HCT116 (cell line): ENCODE data around the gene ZBTB39. TPM values are rescaled to one million over a fixed set of nuclear protein-coding genes. Genes with fewer than 3 reads are reported as not detected.

ENCODE experiments used
- ATAC-seq: fragments of 200-7000 bp; cut with Tn5 transposase; 2 replicates; pipeline ENCODE4 v1.9.1; 2020; ENCODE audit warnings: mild to moderate bottlenecking, moderate library complexity
- BruUV-seq: library from RNA; stranded (reverse); fragments of 400-500 nt; replicated peaks from 2 replicates; lab custom pipeline; 2021; lab: Mats Ljungman, UMichigan
- CTCF ChIA-PET: fragments of 300-600 bp; sonication (Branson Sonifier 250); formaldehyde crosslinking; loops from one replicate; lab custom pipeline; 2021; ENCODE audit warnings: antibody characterized with exemption; lab: Charles Lee
- POLR2A ChIA-PET: fragments of 300-600, 350-600 bp; sonication (Branson Sonifier 250); formaldehyde crosslinking; loops from one replicate; lab custom pipeline; 2021; ENCODE audit warnings: antibody characterized with exemption; lab: Charles Lee
- RAD21 ChIA-PET, 2 experiments: fragments of 300-600 bp; sonication (Branson Sonifier 250); formaldehyde crosslinking; loops; one replicate each; lab custom pipeline; 2023; ENCODE audit warnings: low total read pairs in 2 of 2; ENCODE audit not compliant: uncharacterized antibody in 2 of 2, unreplicated experiment in 2 of 2, low non-redundant PET in 1 of 2; lab: Charles Lee
- DNase-seq: peaks from one replicate; pipeline ENCODE4 v3.0.0-alpha.2; 2010; ENCODE audit warnings: low read depth, low spot score
- H2AFZ ChIP-seq: fragments of 200-600 bp; shearing (Covaris generic), sonication (generic); 2 replicates; pipeline ENCODE4 v1.6.1; 2017; ENCODE audit warnings: low read depth, mixed run types, mixed read lengths, antibody characterized with exemption, low read length; ENCODE audit not compliant: poor library complexity, severe bottlenecking
- H3K27ac ChIP-seq: 2 replicates; pipeline ENCODE4 v1.5.1; 2012; ENCODE audit warnings: low read depth, low read length
- H3K27me3 ChIP-seq: fragments of 200-600 bp; sonication (generic); 2 replicates; pipeline ENCODE4 v1.6.1; 2016; ENCODE audit warnings: mixed run types, low read length, mixed read lengths; ENCODE audit not compliant: insufficient read depth
- H3K36me3 ChIP-seq, 2 experiments: fragments of 200-500 bp in 1 of 2; fragments of 200-600 bp in 1 of 2; sonication (Bioruptor generic) in 1 of 2; sonication (generic) in 1 of 2; 2 replicates each; pipeline versions ENCODE4 v1.5.1 to v1.6.1; 2014 to 2016; ENCODE audit warnings: low read length in 2 of 2, inconsistent platforms in 1 of 2, mixed read lengths in 1 of 2, mixed run types in 1 of 2; ENCODE audit not compliant: insufficient read depth in 2 of 2, control insufficient read depth in 1 of 2
- H3K4me1 ChIP-seq, 2 experiments: fragments of 200-600 bp in 1 of 2; sonication (generic) in 1 of 2; 2 replicates each; pipeline versions ENCODE4 v1.5.1 to v1.6.1; 2012 to 2017; ENCODE audit warnings: low read length in 2 of 2, inconsistent platforms in 1 of 2, mild to moderate bottlenecking in 1 of 2, mixed read lengths in 1 of 2, mixed run types in 1 of 2, moderate library complexity in 1 of 2; ENCODE audit not compliant: insufficient read depth in 2 of 2, control insufficient read depth in 1 of 2
- H3K4me2 ChIP-seq: fragments of 200-600 bp; sonication (generic); 2 replicates; pipeline ENCODE4 v1.6.1; 2017; ENCODE audit warnings: mixed run types, low read length, mixed read lengths
- H3K4me3 ChIP-seq, 2 experiments: fragments of 200-600 bp in 1 of 2; sonication (generic) in 1 of 2; replicated peaks in 1 of 2; 2 replicates each; pipeline ENCODE4 v1.5.1; 2011 to 2016; ENCODE audit warnings: low read length in 2 of 2, control low read depth in 1 of 2, low read depth in 1 of 2, mild to moderate bottlenecking in 1 of 2, mixed read lengths in 1 of 2, mixed run types in 1 of 2
- H3K79me2 ChIP-seq: fragments of 200-600 bp; sonication (generic); 2 replicates; pipeline ENCODE4 v1.6.1; 2017; ENCODE audit warnings: mild to moderate bottlenecking, mixed run types, low read length, moderate library complexity, mixed read lengths; ENCODE audit not compliant: insufficient read depth
- H3K9ac ChIP-seq: fragments of 200-600 bp; sonication (generic); 2 replicates; pipeline ENCODE4 v1.6.1; 2016; ENCODE audit warnings: low read length, mixed read lengths
- H3K9me2 ChIP-seq: fragments of 200-600 bp; sonication (generic), shearing (Covaris generic); 2 replicates; pipeline ENCODE4 v1.6.1; 2017; ENCODE audit warnings: mixed run types, mild to moderate bottlenecking, moderate library complexity; ENCODE audit not compliant: insufficient read depth
- H3K9me3 ChIP-seq, 2 experiments: fragments of 200-500 bp in 1 of 2; fragments of 200-600 bp in 1 of 2; sonication (Bioruptor generic) in 1 of 2; sonication (generic) in 1 of 2; 2 replicates each; pipeline ENCODE4 v1.6.1; 2014 to 2017; ENCODE audit warnings: low read length in 2 of 2, mixed read lengths in 2 of 2, inconsistent platforms in 1 of 2, low read depth in 1 of 2, mild to moderate bottlenecking in 1 of 2, mixed run types in 1 of 2, moderate library complexity in 1 of 2; ENCODE audit not compliant: control insufficient read depth in 1 of 2, insufficient read depth in 1 of 2
- H4K20me1 ChIP-seq: fragments of 200-600 bp; sonication (generic), shearing (Covaris generic); 2 replicates; pipeline ENCODE4 v1.6.1; 2017; ENCODE audit warnings: mixed run types, mild to moderate bottlenecking, moderate library complexity; ENCODE audit not compliant: insufficient read depth
- CBX3 ChIP-seq: IDR thresholded peaks from 2 replicates; pipeline ENCODE4 v1.6.1; 2012; ENCODE audit warnings: low read depth
- CEBPB ChIP-seq: IDR thresholded peaks from 2 replicates; pipeline ENCODE4 v1.6.1; 2012; ENCODE audit warnings: low read depth
- CTCF ChIP-seq, 3 experiments: fragments of 200-600 bp in 1 of 3; sonication (generic) in 1 of 3; IDR thresholded peaks in 2 of 3; conservative IDR thresholded peaks in 1 of 3; 2 replicates each; pipeline ENCODE4 v1.5.1; 2012 to 2017; ENCODE audit warnings: low read depth in 2 of 3, low read length in 2 of 3, antibody characterized with exemption in 1 of 3, borderline replicate concordance in 1 of 3, control low read depth in 1 of 3, mild to moderate bottlenecking in 1 of 3, mixed read lengths in 1 of 3, mixed run types in 1 of 3, moderate library complexity in 1 of 3; ENCODE audit not compliant: insufficient read depth in 1 of 3
- ELF1 ChIP-seq: IDR thresholded peaks from 2 replicates; pipeline ENCODE4 v1.6.1; 2012; ENCODE audit warnings: low read depth, borderline replicate concordance
- EZH2 ChIP-seq: fragments of 200-600 bp; sonication (generic); IDR thresholded peaks from 2 replicates; pipeline ENCODE4 v1.6.1; 2017; ENCODE audit warnings: antibody characterized with exemption, mixed run types
- EZH2phosphoT487 ChIP-seq: fragments of 200-600 bp; IDR thresholded peaks from 2 replicates; pipeline ENCODE4 v1.6.1; 2018; ENCODE audit warnings: antibody characterized with exemption, borderline replicate concordance
- JUND ChIP-seq: IDR thresholded peaks from 2 replicates; pipeline ENCODE4 v1.6.1; 2012
- POLR2A ChIP-seq: IDR thresholded peaks from 2 replicates; pipeline ENCODE4 v1.7.0; 2011; ENCODE audit warnings: borderline replicate concordance; ENCODE audit not compliant: insufficient read depth, insufficient read length; ENCODE audit errors: extremely low read depth
- RAD21 ChIP-seq: IDR thresholded peaks from 2 replicates; pipeline ENCODE4 v1.6.1; 2012; ENCODE audit warnings: low read depth, mild to moderate bottlenecking
- SIN3A ChIP-seq: IDR thresholded peaks from 2 replicates; pipeline ENCODE4 v1.6.1; 2012; ENCODE audit warnings: low read depth
- SP1 ChIP-seq: IDR thresholded peaks from 2 replicates; pipeline ENCODE4 v1.6.1; 2012; ENCODE audit warnings: low read depth
- SRF ChIP-seq: IDR thresholded peaks from 2 replicates; pipeline ENCODE4 v1.6.1; 2012; ENCODE audit warnings: low read depth
- TCF7L2 ChIP-seq: IDR thresholded peaks from 2 replicates; pipeline ENCODE4 v1.7.0; 2011; ENCODE audit warnings: borderline replicate concordance, inconsistent platforms; ENCODE audit not compliant: insufficient read depth, insufficient read length; ENCODE audit errors: extremely low read depth
- ZBTB33 ChIP-seq: IDR thresholded peaks from 2 replicates; pipeline ENCODE4 v1.6.1; 2011; ENCODE audit warnings: mild to moderate bottlenecking, low read length, moderate library complexity; ENCODE audit not compliant: insufficient replicate concordance; ENCODE audit errors: extremely low read depth
- intact Hi-C: fragments of 100-400 bp; cut with micrococcal nuclease; formaldehyde crosslinking; loops from 2 replicates; pipeline ENCODE4 v1.10.0; 2022
- total RNA-seq: library from RNA; stranded (reverse); gene quantifications from one replicate; pipeline ENCODE4 v1.2.1, GENCODE V29; 2021; ENCODE audit not compliant: unreplicated experiment
- TF ChIP-seq, protein P1 (sequence below): IDR thresholded peaks from 2 replicates; pipeline ENCODE4 v1.6.1; 2012
- TF ChIP-seq, protein P2 (sequence below): IDR thresholded peaks from 2 replicates; pipeline ENCODE4 v1.6.1; 2012

ZBTB39 gene
- total RNA-seq, 1 experiment from 2014 or later: 12.3 TPM

DNA sequence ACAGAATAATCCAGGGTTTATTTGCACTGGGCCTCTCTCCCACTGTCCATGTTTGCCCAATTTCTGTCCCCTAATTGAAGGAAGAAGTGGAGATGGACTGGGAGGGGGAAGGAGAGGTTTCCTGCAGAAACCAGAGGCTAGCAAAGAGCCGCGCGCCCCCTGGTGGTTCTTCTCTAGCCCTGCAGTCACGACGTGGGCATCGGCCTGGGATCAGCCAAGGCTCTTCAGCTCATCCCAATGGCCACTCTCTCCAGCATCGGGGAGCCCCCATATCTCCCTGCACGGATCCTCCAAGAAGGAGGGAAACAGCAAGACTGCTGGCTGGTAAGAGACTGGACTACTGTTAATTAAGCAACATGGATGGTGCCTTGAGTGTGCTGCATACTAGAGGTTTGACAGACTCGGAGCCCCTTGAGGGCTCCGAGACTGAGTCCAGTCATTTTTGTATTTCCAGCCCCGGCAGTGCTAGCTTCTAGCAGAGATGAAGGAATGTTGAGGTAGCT lies 18.7 kb downstream of the ZBTB39 start:
- BruUV-seq: no TSS peak
- H3K9me3 ChIP-seq: no peaks in the 10 kb centered on the region
- peaks cover 10 to 30% of the 10 kb centered on the region in 2 experiments; a peak in 3 of 4 replicates for H3K4me1 ChIP-seq
- H3K36me3 ChIP-seq: no peaks in the 10 kb centered on the region
- ChIA-PET RAD21 (interaction anchor here (0.6 to 1.3 kb wide), 6 partner anchors 124 to 230 kb away, joined by 3 to 7 read pairs (median 4); partner anchors contain the start of gene HSD17B6 (in 1 of the 2)), CTCF (interaction anchor here (0.6 to 4.2 kb wide), 9 partner anchors 9 to 351 kb away, joined by 3 to 36 read pairs (median 4); partner anchors contain the start of genes HSD17B6 and NACA), POLR2A (interaction anchor here (1.0 kb wide), 1 partner anchor 262 kb away, joined by 3 read pairs; no protein-coding TSS in a partner anchor)
- H2AFZ ChIP-seq: peak overlapping the region; percentile 41
- H4K20me1 ChIP-seq: no peaks in the 10 kb centered on the region
- no peaks in the 10 kb centered on the region for H3K27me3 ChIP-seq
- no peak overlapping the region for H3K9ac ChIP-seq
- peak; percentile 58 for DNase-seq
- H3K4me2 ChIP-seq: peak overlapping the region; percentile 67
- no peaks in the 10 kb centered on the region for H3K79me2 ChIP-seq
- no peak overlapping the region for H3K4me3 ChIP-seq
- peak; percentile 73 for ATAC-seq
- intact Hi-C loops: loop anchor here (1.0 to 5.0 kb wide), 4 partner anchors 40 to 230 kb away; partner anchors contain the start of gene HSD17B6
- H3K27ac ChIP-seq: no peak overlapping the region
- TF ChIP-seq POLR2A: no peak
- no peak for TF ChIP-seq EZH2phosphoT487
- TF ChIP-seq, protein P1, sequence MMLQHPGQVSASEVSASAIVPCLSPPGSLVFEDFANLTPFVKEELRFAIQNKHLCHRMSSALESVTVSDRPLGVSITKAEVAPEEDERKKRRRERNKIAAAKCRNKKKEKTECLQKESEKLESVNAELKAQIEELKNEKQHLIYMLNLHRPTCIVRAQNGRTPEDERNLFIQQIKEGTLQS: no peak
- TF ChIP-seq SIN3A: no peak
- no peak for TF ChIP-seq CBX3
- TF ChIP-seq, protein P2, sequence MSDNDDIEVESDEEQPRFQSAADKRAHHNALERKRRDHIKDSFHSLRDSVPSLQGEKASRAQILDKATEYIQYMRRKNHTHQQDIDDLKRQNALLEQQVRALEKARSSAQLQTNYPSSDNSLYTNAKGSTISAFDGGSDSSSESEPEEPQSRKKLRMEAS: no peak
- TF ChIP-seq CTCF (IDR thresholded peaks at IDR 0.05 in 2 of 3, conservative IDR thresholded peaks at IDR 0.05 in 1 of 3; ENCODE audit: borderline replicate concordance in 1 of 3, insufficient read depth in 1 of 3, low read depth in 2 of 3, low read length in 2 of 3): peak; percentile 94 to 97 (median 95)
- TF ChIP-seq SRF: no peak
- TF ChIP-seq SP1: no peak
- no peak for TF ChIP-seq ELF1
- no peak for TF ChIP-seq ZBTB33
- no peak for TF ChIP-seq JUND
- TF ChIP-seq TCF7L2: no peak
- TF ChIP-seq EZH2: no peak
- TF ChIP-seq RAD21: peak; percentile 99
- no peak for TF ChIP-seq CEBPB
- H3K9me2 ChIP-seq: no peaks in the 10 kb centered on the region
